Activated T-cell treated with anti-CD3 and anti-CD28 coated beads for 48 hours (primary cell): ENCODE measurements around the gene HS6ST3.

Experiments used
- DNase-seq: peaks from one replicate; pipeline ENCODE4 v3.0.0-alpha.2; 2020; ENCODE audit warnings: low read depth

Gene HS6ST3

DNA sequence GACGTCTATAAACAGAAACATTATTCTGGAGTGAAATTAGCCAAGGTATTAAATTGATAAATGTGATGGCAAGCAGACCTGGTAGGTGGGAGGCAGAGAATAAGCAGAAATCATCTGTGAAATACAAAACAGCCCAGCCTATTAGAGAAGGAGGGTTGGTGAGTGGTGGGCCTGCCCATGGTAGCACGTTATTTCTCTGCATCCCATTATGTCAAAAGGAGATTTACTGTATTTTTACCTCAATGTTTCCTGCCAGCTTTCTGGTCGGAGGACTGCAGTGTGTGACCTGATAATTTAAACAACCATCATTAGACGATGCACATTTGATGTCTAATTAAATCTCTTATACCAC lies 703.5 kb downstream of the HS6ST3 start:
- DNase-seq: no peak

GRCh38 chr13:96794669-96795068 lies 704.8 kb downstream of the HS6ST3 start:
- no peak for DNase-seq

GRCh38 chr13:96795670-96796069 lies 705.8 kb downstream of the HS6ST3 start:
- no peak for DNase-seq

DNA sequence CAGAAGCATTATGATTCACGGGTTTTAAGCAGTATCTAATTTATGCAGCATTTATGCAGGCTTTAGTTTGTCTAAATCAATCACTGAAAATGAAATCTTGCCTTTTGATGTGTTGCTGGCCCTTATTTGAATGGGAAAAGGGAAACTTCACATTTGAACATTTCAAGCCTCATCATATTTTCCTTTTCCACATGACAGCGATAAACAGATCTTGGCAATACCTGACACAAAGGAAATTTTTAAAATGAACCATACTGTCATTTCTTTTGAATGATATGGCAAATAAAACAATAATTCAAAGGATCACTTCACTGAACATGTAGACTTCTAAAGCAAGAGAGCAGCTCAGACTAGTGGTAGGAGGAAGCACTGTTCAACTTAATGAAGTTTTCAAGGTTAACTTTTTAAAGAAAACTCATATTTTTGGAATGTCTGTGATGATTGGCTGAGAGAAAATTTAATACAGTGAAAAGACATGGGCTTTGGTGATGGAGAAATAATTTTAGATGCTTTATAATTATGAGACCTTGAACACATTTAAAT lies 706.3 kb downstream of the HS6ST3 start:
- DNase-seq: no peak

DNA sequence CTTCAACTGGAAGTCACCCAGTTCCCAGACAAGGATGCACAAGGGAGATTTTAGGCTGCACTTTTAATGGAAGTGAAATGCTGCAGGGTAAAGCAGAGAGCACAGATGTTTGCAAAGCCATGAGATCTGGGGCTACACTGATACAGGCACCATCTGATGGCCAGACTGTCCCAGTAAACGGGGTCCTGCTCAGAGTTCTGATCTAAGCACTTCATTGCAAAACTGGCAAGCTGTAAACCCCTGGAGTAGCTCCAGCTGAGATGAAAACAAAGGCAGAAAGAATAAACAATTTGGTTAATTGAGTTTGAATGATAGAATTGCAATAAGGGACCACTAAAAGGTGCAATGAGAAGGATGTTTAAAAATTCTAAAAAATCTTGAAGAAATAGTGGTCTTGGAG lies 707.2 kb downstream of the HS6ST3 start:
- no peak for DNase-seq

- DNase-seq: no peak
Observed at GRCh38 chr13:96803456-96804100, 713.7 kb downstream of the HS6ST3 start.

DNA sequence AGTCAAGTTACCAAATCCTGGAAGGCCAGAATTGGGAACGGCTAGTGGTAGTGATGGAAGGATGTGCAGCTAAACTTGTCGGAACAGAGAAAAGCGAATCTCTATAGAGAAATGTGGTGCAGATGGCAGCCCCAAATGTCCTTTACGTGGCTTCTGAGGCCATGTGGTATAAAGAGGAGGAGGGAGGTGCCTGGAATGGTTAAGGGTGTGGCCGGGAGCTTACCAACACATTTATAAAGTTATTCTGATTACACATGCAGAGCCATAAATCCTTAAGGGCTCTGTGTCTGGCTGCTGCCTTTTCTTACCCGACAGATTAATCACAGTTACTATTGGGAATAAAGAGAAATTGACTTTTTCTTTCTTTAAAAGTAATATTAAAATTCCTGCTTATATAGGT lies 714.3 kb downstream of the HS6ST3 start:
- no peak for DNase-seq

- no peak for DNase-seq
Observed at GRCh38 chr13:96806746-96807145, 716.8 kb downstream of the HS6ST3 start.

DNA sequence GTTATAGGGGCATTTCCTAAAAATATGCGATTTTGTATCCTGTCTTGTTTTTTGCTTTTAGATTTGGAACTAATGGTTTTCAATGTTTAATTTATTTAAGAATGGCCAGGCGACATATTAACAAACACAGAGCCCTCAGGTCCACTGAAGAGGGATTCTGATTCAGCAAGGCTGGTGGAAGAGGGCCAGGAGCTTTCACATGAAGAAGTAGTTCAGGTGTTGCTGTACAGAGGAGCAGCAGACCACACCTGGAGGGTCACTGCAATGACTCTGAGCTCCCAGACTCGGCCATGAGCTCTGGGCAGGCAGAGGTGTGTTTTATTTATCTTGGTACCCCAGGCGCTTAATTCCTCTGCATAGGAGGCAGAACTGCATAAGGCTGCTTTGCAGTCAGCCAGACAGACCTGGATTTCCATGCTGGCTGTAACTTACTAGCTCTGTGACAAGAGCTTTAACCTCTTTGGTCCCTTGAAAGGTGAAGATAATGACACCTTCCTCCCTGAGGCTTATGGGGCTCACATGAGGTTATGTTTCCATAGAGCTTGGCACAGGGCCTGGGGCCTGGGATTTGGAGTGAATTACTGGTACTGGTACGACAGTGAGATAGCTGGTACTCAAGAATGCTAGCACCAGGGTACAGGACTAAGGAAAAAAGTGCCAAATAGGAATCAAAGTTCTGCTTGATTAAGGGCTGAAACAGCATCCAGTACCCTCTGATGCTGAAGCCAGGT lies 719.6 kb downstream of the HS6ST3 start:
- DNase-seq: no peak

GRCh38 chr13:96810104-96810503 lies 720.2 kb downstream of the HS6ST3 start:
- no peak for DNase-seq

GRCh38 chr13:96811049-96811448 lies 721.1 kb downstream of the HS6ST3 start:
- no peak for DNase-seq

GRCh38 chr13:96816261-96816660 lies 726.4 kb downstream of the HS6ST3 start:
- no peak for DNase-seq

DNA sequence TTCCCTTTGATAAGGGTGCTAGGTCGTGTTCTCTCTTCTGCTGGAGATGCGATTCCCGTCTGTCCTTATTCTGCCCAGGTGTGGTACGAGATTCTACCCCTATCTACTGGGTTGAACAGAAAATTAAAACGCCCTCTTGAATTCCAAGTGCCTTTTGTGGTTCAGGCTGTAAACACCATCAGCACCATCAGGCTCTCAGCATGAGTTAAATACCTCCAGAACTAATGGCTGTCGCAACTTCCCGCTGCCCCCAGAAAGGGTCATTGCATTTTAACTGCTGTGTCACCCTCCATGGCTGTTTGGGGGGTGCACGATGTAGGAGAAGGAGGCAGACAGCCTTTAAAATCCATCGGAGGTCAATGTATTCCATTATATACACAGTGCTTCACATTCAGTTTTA lies 727.0 kb downstream of the HS6ST3 start:
- no peak for DNase-seq

DNA sequence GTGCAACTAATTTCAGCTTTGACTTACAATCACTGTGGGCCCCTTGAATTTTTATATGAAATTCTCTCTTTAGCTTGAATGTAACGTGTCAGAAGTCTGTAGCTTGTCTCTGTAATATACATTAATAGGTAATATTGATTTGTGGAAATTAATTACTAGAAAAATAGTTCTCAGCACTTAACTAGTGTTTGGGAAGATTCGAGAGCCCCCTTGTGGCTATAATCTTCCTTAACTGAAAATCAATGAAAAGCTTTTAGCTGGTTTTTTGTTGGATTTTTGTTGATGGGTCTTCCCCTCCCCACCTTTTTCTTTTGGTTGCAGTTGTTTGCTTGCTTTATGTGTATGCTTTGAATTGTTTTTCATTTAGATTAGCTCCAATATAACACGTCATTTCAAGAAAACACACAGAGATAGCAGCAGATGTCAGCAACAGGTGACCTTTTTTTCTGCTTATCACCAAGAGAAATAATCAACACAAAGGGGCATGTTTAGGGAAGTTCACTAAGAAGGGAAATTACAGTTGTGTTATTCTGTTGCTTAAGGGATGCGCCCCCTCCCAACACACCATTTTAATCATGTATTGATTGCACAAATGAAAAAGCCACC lies 727.5 kb downstream of the HS6ST3 start:
- no peak for DNase-seq

DNA sequence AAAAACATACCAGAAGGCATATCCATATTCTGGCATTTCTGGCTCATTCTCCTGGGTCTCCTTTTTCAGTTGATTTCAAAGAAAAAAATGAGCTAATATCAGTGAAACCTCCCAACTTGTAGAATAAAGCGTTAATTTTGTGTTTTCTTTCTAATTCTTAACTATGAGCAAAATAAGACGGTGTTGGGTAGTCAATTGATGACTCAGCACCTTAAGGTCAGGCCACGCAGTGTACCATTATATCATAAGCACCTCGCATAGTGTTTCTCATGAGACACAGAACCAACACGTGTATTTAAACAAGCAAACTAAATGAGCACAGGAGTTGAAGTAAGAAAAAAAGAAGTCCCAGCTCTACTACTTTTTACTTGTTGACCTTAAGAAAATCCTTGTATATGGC lies 729.5 kb downstream of the HS6ST3 start:
- no peak for DNase-seq

DNA sequence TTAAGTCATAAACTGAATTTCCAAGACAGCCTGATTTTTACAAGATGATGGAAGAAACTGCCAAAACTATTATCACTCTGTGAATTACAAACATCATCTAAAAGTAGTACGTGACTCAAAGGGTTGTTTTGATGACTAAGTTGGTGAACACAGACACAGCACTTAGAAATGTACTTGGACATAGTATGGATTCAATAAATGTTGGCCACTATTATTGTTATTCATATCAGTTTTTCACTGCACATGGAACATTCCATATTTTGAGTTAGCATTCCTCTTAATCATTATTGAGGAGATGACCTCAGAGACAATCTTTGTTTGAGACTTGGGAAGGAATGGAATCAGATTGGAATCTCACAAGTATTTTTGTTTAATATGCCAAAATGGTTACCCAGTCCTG lies 731.5 kb downstream of the HS6ST3 start:
- no peak for DNase-seq

- DNase-seq: no peak
Observed at GRCh38 chr13:96821971-96822370, 732.1 kb downstream of the HS6ST3 start.

DNA sequence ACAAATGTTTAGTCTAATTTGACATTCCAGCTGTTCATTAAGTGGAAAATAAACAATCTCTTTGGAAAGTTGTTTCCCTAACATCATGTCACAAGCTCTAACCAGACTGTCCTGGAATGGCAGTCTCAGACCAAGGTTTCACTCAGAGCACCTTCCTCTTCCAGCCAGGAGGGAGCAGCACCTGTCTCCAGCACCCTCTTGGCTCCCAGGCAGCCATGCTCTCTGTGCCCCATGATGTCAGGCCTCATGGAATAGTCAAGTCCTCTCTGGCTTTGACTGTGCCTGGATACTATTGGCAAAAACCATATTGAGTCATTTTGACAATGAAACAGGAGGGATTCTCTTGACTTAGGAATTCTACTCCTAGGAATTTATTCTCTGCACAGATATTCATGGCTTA lies 733.0 kb downstream of the HS6ST3 start:
- DNase-seq: no peak

DNA sequence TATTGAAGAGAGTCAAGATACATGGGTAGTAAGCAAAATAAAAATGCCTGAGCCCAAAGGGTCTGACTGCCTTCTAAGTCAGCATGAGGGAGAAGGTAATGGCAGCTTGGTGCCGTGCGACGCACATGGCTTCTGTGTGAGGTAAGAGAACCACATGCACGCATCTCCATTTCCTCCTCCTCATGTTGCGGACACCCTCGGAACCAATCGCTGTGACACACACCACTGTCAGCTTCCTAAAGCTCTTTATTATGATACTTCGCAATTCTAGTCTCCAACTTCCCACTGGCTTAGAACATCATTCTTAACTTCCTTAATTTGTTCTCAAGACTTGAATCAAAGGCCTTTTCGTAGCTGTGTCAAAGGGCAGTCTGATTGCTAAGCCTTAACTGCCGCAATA lies 734.2 kb downstream of the HS6ST3 start:
- DNase-seq: no peak

DNA sequence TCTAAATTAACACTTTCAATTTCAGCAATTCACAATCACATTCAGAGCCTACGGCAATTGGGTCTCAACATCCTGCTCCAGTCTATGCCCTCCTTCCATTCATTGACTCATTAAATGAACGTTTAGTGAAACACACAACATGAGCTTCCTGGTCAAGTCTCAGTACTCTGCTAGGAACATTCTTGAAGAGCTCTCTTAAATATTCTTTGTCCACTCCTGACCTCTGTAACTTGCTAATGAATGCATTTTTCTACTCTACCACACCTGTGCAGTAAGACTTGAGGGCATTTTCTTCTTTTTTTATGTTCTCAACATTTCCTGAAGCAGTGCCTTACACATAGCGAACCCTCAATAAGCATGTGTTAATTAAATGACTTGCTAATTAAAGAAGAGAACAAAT lies 735.7 kb downstream of the HS6ST3 start:
- no peak for DNase-seq

DNA sequence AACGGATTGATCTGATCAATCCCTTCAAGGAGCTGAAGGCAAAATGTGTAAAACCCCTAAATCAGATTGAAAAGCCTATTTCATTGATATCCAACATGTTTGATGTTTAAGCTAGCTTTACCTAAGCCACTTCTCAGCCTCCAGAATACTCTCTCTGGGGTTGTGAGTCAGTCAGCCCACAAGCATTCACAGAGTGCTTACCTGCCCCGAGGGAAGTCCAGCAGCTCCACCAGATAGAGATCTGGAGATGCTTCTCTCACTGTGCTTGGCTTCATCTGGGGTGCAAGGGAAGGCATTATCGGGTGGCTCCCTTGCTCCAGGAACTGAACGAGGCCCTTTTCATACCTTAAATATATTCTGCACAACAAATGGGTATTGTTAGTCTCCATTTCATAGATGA lies 744.7 kb downstream of the HS6ST3 start:
- no peak for DNase-seq

DNA sequence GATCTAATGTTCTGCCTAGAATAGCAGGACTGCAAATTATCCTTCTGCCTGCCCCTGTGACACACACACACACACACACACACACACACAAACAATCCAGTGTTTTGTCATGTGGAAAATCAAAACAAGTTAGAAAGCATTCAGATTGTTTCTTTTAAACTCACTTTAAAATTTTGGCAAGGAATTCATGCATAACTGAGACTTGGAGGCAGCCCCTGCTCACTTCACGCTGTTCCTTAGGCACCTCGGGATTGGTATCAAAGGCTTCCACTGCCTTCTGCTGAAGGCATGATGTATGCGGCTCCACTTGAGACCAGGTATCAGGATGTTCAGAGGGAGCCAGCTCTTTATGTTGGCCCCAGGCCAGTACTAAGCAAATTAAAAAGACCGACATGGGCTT lies 745.6 kb downstream of the HS6ST3 start:
- DNase-seq: no peak

DNA sequence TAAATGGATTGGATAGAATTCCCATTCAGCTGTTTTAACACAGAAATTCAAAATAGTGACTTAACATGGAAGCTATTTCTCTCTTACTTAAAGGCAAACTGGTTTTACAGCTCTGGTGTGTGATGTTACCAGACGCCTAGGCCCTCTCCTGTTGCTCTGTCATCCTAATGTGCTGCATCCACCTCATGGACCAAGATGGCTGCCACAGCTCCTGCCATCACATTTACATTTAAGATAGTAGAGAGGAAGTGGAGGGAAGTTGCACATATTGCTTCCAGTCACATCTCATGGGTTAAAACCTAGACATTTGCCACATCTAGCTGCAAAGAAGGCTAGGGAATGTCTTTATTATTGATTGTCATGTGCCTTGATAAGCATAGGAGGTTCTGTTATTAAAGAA lies 746.8 kb downstream of the HS6ST3 start:
- no peak for DNase-seq
